Measurements from ENCODE around the gene ZFPL1.

The ZFPL1 gene

DNA sequence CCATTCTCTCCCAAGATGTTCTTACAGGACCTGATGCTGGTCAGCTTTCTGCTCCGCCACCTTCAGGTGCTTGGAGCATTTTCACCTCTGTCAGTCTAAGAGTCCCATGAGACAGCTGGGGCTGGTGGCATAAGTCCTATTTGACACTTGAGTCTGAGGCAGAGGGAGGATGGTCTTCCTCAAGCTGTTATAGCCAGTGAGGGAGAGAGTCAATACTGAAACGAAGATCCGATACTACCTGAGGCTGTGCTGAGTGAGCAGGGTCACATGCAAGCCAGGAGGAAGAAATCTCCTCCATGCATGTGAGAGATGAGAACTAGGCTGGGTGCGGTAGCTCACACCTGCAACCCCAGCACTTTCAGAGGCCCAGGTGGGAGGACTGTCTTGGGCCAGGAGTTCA, 5.6 kb downstream of the ZFPL1 start:
- WGBS, 2 experiments, result 94 to 97% methylated on average over 4 of the region's 4 CpGs
- H3K27me3 ChIP-seq (ENCODE audit: control insufficient read depth, insufficient read depth, low read length, poor library complexity, severe bottlenecking), result no peaks in the 10 kb centered on the region
- H3K9me3 ChIP-seq (ENCODE audit: control insufficient read depth, low read length), result no peaks in the 10 kb centered on the region
- peaks cover 12% of the 10 kb centered on the region for H3K36me3 ChIP-seq (ENCODE audit: control insufficient read depth, insufficient read depth, low read length)
- H3K4me1 ChIP-seq (ENCODE audit: control insufficient read depth, insufficient read depth, low read length), result no peaks in the 10 kb centered on the region
- no peak overlapping the region for H3K4me3 ChIP-seq (ENCODE audit: insufficient read depth, low read depth, low read length)
- H3K27ac ChIP-seq (ENCODE audit: insufficient read depth, low read depth, low read length, poor library complexity, severe bottlenecking), result no peak overlapping the region

DNA sequence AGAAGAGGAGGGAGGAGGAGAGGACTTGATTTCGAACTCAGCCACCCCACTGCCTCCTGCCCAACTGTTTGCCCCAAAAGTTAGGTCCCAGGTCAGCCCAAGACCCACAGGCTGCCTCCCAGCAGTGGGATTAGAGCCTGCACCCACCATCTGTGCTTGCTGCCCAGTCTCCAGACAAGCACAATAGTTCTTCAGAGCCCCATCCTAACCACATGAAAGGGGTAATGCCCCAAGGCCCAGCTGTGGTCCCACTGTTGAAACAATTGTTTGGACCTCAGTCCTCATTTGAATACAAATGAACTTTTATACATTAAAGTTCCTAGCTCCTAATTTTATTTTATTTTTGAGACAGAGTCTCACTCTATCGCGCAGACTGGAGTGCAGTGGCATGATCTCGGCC, 6.6 kb downstream of the ZFPL1 start:
- H3K27me3 ChIP-seq (ENCODE audit: control insufficient read depth, insufficient read depth, low read length, poor library complexity, severe bottlenecking), result no peaks in the 10 kb centered on the region
- no peaks in the 10 kb centered on the region for H3K4me1 ChIP-seq (ENCODE audit: control insufficient read depth, insufficient read depth, low read length)
- H3K36me3 ChIP-seq (ENCODE audit: control insufficient read depth, insufficient read depth, low read length), result peaks cover 12% of the 10 kb centered on the region
- H3K9me3 ChIP-seq (ENCODE audit: control insufficient read depth, low read length), result no peaks in the 10 kb centered on the region
- H3K27ac ChIP-seq (ENCODE audit: insufficient read depth, low read depth, low read length, poor library complexity, severe bottlenecking), result no peak overlapping the region
- H3K4me3 ChIP-seq (ENCODE audit: insufficient read depth, low read depth, low read length), result no peak overlapping the region
- 93 to 95% methylated on average over 4 of the region's 4 CpGs for WGBS, 2 experiments

DNA sequence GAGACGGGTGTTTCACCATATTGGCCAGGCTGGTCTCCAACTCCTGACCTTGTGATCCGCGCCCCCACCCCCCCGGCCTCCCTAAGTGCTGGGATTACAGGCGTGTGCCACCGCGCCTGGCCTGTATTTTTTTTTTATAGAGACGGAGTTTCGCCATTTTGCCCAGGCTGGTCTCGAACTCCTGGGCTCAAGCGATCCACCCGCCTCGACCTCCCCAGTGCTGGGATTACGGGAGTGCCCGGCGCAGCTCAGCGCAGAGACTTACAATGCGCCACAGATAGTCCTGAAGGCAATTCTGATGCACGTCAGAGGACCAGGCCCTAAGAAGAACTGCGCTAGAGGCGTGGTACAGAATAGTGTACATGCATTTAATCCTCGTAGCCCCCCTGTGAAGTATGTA, 11.4 kb downstream of the ZFPL1 start:
- Histone ChIP-seq H3K27me3 (ENCODE audit: control insufficient read depth, insufficient read depth, low read length, poor library complexity, severe bottlenecking) (no peaks in the 10 kb centered on the region), H3K4me3 (ENCODE audit: insufficient read depth, low read depth, low read length) (no peak overlapping the region), H3K36me3 (ENCODE audit: control insufficient read depth, insufficient read depth, low read length) (no peaks in the 10 kb centered on the region), H3K4me1 (ENCODE audit: control insufficient read depth, insufficient read depth, low read length) (no peaks in the 10 kb centered on the region), H3K27ac (ENCODE audit: insufficient read depth, low read depth, low read length, poor library complexity, severe bottlenecking) (no peak overlapping the region), H3K9me3 (ENCODE audit: control insufficient read depth, low read length) (no peaks in the 10 kb centered on the region)
- WGBS, 2 experiments, result 91 to 92% methylated on average over 22 of the region's 22 CpGs

DNA sequence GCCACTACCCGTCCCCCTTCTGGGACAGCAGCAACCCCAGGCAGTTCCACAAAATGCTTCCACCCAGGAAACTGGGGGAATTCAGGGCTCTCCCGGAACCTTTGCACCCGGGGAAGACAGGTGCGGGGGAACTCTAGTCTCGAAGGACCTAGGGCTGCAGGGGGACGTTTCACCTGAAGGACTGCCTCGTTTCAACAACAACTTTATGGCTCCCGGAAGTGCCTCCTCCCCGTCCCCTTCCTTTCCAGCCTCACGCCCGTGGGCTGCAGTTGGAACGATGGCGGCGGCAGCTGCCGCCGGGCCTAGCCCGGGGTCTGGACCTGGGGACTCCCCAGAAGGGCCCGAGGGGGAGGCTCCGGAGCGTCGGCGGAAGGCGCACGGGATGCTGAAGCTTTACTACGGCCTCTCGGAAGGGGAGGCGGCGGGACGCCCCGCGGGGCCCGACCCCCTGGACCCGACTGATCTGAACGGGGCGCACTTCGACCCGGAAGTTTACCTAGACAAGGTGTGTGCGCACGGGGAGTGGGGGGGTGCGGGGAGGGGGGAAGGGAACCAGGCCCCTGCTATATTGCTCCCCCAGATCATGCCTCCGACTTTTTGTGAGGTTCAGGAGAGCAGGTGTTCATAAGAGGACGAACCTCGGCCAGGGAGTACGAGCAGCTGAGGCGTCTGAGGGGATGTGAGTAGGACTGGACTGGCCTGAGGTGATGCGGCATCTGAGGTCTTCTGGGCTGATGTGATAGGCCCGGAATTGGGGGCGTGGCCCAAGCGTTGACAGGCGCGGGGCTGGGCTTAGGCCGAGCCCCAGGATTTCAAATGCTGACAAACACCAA, 12.2 kb downstream of the ZFPL1 start, which contains the start of gene VPS51:
Gene VPS51, plus strand, starts transcription at position 241 of the 833 bp plus-strand sequence. Its CDS starts 37 bp downstream, at position 278.
- Histone ChIP-seq H3K36me3 (ENCODE audit: control insufficient read depth, insufficient read depth, low read length) (no peaks in the 10 kb centered on the region), H3K27me3 (ENCODE audit: control insufficient read depth, insufficient read depth, low read length, poor library complexity, severe bottlenecking) (no peaks in the 10 kb centered on the region), H3K9me3 (ENCODE audit: control insufficient read depth, low read length) (no peaks in the 10 kb centered on the region), H3K4me3 (ENCODE audit: insufficient read depth, low read depth, low read length) (peak within 1 kb of the TSS; percentile 71), H3K4me1 (ENCODE audit: control insufficient read depth, insufficient read depth, low read length) (no peaks in the 10 kb centered on the region), H3K27ac (ENCODE audit: insufficient read depth, low read depth, low read length, poor library complexity, severe bottlenecking) (peak within 1 kb of the TSS; percentile 30)
- 1% methylated on average over 52 of the region's 52 CpGs for WGBS, 2 experiments

DNA sequence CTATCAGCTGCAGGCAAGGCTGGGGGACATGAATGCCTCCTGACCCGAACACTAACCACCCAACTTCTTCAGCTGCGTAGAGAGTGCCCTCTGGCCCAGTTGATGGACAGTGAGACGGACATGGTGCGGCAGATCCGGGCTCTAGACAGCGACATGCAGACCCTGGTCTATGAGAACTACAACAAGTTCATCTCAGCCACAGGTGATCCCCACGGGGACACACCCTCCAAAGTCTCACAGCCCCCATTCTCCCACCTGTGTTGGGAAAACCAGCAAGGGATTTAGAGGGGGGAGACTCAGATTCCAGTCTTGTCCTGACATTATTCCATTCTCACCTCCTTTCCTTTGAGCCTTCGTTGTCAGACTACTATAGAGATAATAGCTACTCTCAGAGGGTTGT, 12.9 kb downstream of the ZFPL1 start:
- Histone ChIP-seq H3K27me3 (ENCODE audit: control insufficient read depth, insufficient read depth, low read length, poor library complexity, severe bottlenecking) (no peaks in the 10 kb centered on the region), H3K27ac (ENCODE audit: insufficient read depth, low read depth, low read length, poor library complexity, severe bottlenecking) (no peak overlapping the region), H3K4me1 (ENCODE audit: control insufficient read depth, insufficient read depth, low read length) (no peaks in the 10 kb centered on the region), H3K9me3 (ENCODE audit: control insufficient read depth, low read length) (no peaks in the 10 kb centered on the region), H3K36me3 (ENCODE audit: control insufficient read depth, insufficient read depth, low read length) (no peaks in the 10 kb centered on the region), H3K4me3 (ENCODE audit: insufficient read depth, low read depth, low read length) (peak overlapping the region; percentile 71)
- 76 to 79% methylated on average over 8 of the region's 8 CpGs for WGBS, 2 experiments

DNA sequence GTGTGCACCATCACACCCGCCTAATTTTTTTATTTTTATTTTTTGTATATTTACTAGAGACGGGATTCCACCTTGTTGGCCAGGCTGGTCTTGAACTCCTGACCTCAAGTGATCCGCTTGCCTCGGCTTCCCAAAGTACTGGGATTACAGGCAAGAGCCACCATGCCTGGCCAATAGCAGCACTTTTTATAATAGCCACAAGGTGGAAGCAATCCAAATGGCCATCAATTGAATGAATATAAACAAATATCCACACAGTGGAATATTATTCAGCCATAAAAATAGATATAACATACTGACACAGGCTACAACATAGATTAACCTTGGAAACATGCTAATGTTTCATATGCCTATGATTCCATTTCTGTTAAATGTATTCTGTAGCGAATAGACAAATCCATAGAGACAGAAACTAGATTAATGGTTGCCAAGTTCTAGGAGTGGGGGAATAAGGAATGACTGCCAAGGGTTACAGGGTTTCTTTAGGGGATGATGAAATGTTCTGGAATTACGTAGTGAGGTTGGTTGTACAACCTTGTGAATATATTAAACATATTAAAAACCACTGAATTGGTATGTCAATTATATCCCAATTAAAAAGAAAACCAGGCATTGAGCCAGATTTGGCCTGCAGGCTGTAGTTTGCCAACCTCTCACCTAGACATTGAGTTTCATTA, 16.8 kb downstream of the ZFPL1 start:
- 95 to 98% methylated on average over 4 to 5 of the region's 6 CpGs for WGBS, 2 experiments
- Histone ChIP-seq H3K4me1 (ENCODE audit: control insufficient read depth, insufficient read depth, low read length) (no peaks in the 10 kb centered on the region), H3K27me3 (ENCODE audit: control insufficient read depth, insufficient read depth, low read length, poor library complexity, severe bottlenecking) (no peaks in the 10 kb centered on the region), H3K36me3 (ENCODE audit: control insufficient read depth, insufficient read depth, low read length) (no peaks in the 10 kb centered on the region), H3K4me3 (ENCODE audit: insufficient read depth, low read depth, low read length) (no peak overlapping the region), H3K9me3 (ENCODE audit: control insufficient read depth, low read length) (no peaks in the 10 kb centered on the region), H3K27ac (ENCODE audit: insufficient read depth, low read depth, low read length, poor library complexity, severe bottlenecking) (no peak overlapping the region)

DNA sequence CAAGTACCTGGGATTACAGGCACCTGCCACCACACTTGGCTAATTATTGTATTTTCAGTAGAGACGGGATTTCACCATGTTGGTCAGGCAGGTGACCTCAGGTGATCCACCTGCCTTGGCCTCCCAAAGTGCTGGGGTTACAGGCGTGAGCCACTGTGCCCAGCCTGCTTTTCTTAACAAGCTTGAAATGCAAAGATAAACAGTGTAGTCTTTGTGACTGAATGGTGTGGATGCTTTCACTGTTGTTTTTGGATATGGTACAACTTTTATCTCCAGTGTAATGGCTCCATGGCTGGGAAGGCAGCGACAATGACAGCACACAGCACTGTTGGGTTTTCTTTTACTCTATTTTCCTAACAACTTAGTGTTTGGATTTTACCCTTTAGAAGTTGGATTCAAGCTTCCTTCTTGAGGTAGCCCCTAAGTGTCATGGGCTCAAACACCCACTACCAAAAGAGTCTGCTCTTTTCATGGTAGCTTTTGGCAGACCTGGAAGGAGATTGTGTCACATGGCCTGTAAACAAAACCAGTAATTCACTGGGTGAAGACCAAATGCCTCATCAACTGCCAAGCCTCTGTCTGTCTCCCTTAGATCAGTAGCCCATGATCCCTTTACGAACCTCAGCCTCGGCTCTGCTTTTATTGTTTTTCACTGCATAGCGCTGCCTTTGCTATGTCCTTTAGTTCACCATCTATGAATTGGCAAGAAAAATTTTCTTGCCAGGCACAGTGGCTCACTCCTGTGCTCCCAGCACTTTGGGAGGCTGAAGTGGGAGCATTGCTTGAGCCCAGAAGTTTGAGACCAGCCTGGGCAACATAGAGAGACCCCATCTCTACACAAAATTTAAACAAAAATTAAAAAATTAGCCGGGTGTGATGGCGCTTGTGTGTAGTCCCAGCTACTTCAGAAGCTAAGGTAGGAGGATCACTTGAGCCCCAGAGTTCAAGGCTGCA, 18.4 kb downstream of the ZFPL1 start:
- Histone ChIP-seq H3K36me3 (ENCODE audit: control insufficient read depth, insufficient read depth, low read length) (no peaks in the 10 kb centered on the region), H3K9me3 (ENCODE audit: control insufficient read depth, low read length) (no peaks in the 10 kb centered on the region), H3K27me3 (ENCODE audit: control insufficient read depth, insufficient read depth, low read length, poor library complexity, severe bottlenecking) (no peaks in the 10 kb centered on the region), H3K4me1 (ENCODE audit: control insufficient read depth, insufficient read depth, low read length) (no peaks in the 10 kb centered on the region), H3K4me3 (ENCODE audit: insufficient read depth, low read depth, low read length) (no peak overlapping the region), H3K27ac (ENCODE audit: insufficient read depth, low read depth, low read length, poor library complexity, severe bottlenecking) (no peak overlapping the region)
- WGBS, 2 experiments, result 94% methylated on average over 8 of the region's 8 CpGs

DNA sequence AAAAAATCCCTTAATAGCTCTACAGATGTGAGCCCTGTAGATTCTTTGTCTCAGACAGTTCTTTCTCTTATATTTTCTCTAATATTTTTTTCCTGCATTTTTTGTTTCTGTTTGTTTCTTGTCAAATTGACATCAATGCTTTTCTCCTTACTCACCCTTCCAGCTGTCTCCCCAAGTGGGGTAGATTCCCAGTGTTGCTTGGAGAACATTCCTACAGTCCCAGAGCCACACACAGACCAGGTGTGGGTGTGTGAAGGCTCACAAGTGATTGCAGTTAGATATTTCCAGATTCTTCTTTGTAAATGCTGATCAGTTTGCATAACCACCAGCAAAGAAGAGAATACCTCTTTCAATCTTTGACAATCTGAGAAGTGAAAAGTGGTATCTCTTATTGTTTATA, 19.5 kb downstream of the ZFPL1 start:
- no peaks in the 10 kb centered on the region for H3K27me3 ChIP-seq (ENCODE audit: control insufficient read depth, insufficient read depth, low read length, poor library complexity, severe bottlenecking)
- H3K36me3 ChIP-seq (ENCODE audit: control insufficient read depth, insufficient read depth, low read length), result no peaks in the 10 kb centered on the region
- no peak overlapping the region for H3K27ac ChIP-seq (ENCODE audit: insufficient read depth, low read depth, low read length, poor library complexity, severe bottlenecking)

DNA sequence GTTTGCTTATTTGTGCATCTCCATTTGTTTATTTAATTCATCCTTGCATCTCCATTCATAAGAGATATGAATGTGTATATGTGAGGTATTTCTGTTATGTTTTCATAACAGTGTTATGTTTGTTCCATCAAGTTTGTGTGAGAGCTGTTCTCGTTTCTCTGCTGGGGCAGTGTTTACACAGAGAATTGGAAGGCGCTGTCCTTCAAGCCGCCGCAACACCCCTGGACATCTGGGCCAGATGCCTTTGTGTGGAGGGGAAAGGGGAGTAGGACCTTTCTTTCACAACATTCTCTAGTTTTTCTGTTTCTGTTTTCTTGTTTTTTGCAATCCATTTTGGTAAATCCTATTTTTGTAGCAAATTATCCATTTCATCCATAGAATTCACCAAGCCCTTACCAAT, 20.6 kb downstream of the ZFPL1 start:
- Histone ChIP-seq H3K4me3 (ENCODE audit: insufficient read depth, low read depth, low read length) (no peak overlapping the region), H3K36me3 (ENCODE audit: control insufficient read depth, insufficient read depth, low read length) (peaks cover 4% of the 10 kb centered on the region), H3K4me1 (ENCODE audit: control insufficient read depth, insufficient read depth, low read length) (no peaks in the 10 kb centered on the region), H3K27ac (ENCODE audit: insufficient read depth, low read depth, low read length, poor library complexity, severe bottlenecking) (no peak overlapping the region), H3K9me3 (ENCODE audit: control insufficient read depth, low read length) (no peaks in the 10 kb centered on the region), H3K27me3 (ENCODE audit: control insufficient read depth, insufficient read depth, low read length, poor library complexity, severe bottlenecking) (no peaks in the 10 kb centered on the region)
- 91 to 97% methylated on average over 4 of the region's 4 CpGs for WGBS, 2 experiments

More for the DNA sequence above, 19.5 kb downstream of the ZFPL1 start:
- H3K9me3 ChIP-seq (ENCODE audit: control insufficient read depth, low read length), result no peaks in the 10 kb centered on the region
- no peak overlapping the region for H3K4me3 ChIP-seq (ENCODE audit: insufficient read depth, low read depth, low read length)
- H3K4me1 ChIP-seq (ENCODE audit: control insufficient read depth, insufficient read depth, low read length), result no peaks in the 10 kb centered on the region

DNA sequence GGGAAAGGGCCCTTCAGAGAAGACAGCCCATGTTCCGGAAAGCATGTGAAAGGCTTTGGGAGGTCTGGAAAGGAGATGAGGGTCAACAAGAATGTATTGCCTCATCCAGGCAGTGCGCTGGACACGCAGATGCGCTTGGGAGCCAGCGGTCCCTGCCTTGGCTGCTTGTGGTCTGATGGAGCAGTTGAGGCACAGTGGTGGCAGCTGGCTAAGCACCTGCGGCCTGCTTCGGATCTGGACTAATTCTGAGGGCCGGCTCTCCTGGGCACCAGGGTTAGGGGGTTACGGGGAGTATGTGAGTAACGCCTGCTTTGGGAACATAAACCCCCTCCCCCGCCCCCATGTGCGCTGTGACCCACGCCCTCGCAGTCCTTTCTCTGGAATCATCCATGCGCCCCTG, 23.1 kb downstream of the ZFPL1 start:
- Histone ChIP-seq H3K9me3 (ENCODE audit: control insufficient read depth, low read length) (no peaks in the 10 kb centered on the region), H3K4me1 (ENCODE audit: control insufficient read depth, insufficient read depth, low read length) (no peaks in the 10 kb centered on the region), H3K27me3 (ENCODE audit: control insufficient read depth, insufficient read depth, low read length, poor library complexity, severe bottlenecking) (no peaks in the 10 kb centered on the region), H3K4me3 (ENCODE audit: insufficient read depth, low read depth, low read length) (no peak overlapping the region), H3K27ac (ENCODE audit: insufficient read depth, low read depth, low read length, poor library complexity, severe bottlenecking) (no peak overlapping the region), H3K36me3 (ENCODE audit: control insufficient read depth, insufficient read depth, low read length) (peaks cover 4% of the 10 kb centered on the region)
- WGBS, 2 experiments, result 96 to 97% methylated on average over 15 of the region's 15 CpGs

Measured in ectodermal cell (in vitro differentiated cells).